ENCODE measurements around the gene TYSND1. TPM values are rescaled to one million over a fixed set of nuclear protein-coding genes. Genes with fewer than 3 reads are reported as not detected.

Gene TYSND1
- total RNA-seq, 1 donor from 2014 or later = 1.9 TPM

- H3K27ac Mint-ChIP-seq (ENCODE audit: unreplicated experiment) = no peak overlapping the region
- peaks cover 8% of the 10 kb centered on the region for H3K36me3 Mint-ChIP-seq (ENCODE audit: unreplicated experiment)
- peaks cover 5% of the 10 kb centered on the region for H3K27me3 Mint-ChIP-seq (ENCODE audit: unreplicated experiment)
- no peaks in the 10 kb centered on the region for H3K9me3 Mint-ChIP-seq (ENCODE audit: unreplicated experiment)
- no peak for TF ChIP-seq CTCF (IDR thresholded peaks at IDR 0.05; ENCODE audit: partially characterized antibody, unreplicated experiment)
- no peak for DNase-seq
- H3K4me3 Mint-ChIP-seq (ENCODE audit: unreplicated experiment) = no peak overlapping the region
- H3K4me1 Mint-ChIP-seq (ENCODE audit: low read depth, unreplicated experiment) = no peaks in the 10 kb centered on the region
Observed at GRCh38 chr10:70093335-70093944, 53.1 kb downstream of the TYSND1 start.

- H3K36me3 Mint-ChIP-seq (ENCODE audit: unreplicated experiment) = peaks cover 8% of the 10 kb centered on the region
- H3K27ac Mint-ChIP-seq (ENCODE audit: unreplicated experiment) = no peak overlapping the region
- H3K9me3 Mint-ChIP-seq (ENCODE audit: unreplicated experiment) = peaks cover 3% of the 10 kb centered on the region
- H3K4me1 Mint-ChIP-seq (ENCODE audit: low read depth, unreplicated experiment) = no peaks in the 10 kb centered on the region
- no peak for TF ChIP-seq CTCF (IDR thresholded peaks at IDR 0.05; ENCODE audit: partially characterized antibody, unreplicated experiment)
- no peak overlapping the region for H3K4me3 Mint-ChIP-seq (ENCODE audit: unreplicated experiment)
- DNase-seq = no peak
- H3K27me3 Mint-ChIP-seq (ENCODE audit: unreplicated experiment) = peaks cover 5% of the 10 kb centered on the region
Observed at GRCh38 chr10:70092389-70092718, 54.1 kb downstream of the TYSND1 start.

GRCh38 chr10:70090951-70091350 is 55.5 kb downstream of the TYSND1 start:
- TF ChIP-seq CTCF (IDR thresholded peaks at IDR 0.05; ENCODE audit: partially characterized antibody, unreplicated experiment) = no peak
- no peak for DNase-seq
- Mint-ChIP-seq H3K27ac (ENCODE audit: unreplicated experiment) (no peak overlapping the region), H3K27me3 (ENCODE audit: unreplicated experiment) (peaks cover 3% of the 10 kb centered on the region), H3K36me3 (ENCODE audit: unreplicated experiment) (peaks cover 8% of the 10 kb centered on the region), H3K4me1 (ENCODE audit: low read depth, unreplicated experiment) (no peaks in the 10 kb centered on the region), H3K9me3 (ENCODE audit: unreplicated experiment) (peaks cover 3% of the 10 kb centered on the region), H3K4me3 (ENCODE audit: unreplicated experiment) (no peak overlapping the region)

- Mint-ChIP-seq H3K9me3 (ENCODE audit: unreplicated experiment) (peaks cover 3% of the 10 kb centered on the region), H3K36me3 (ENCODE audit: unreplicated experiment) (peaks cover 8% of the 10 kb centered on the region), H3K27ac (ENCODE audit: unreplicated experiment) (no peak overlapping the region), H3K4me1 (ENCODE audit: low read depth, unreplicated experiment) (no peaks in the 10 kb centered on the region), H3K27me3 (ENCODE audit: unreplicated experiment) (peaks cover 3% of the 10 kb centered on the region), H3K4me3 (ENCODE audit: unreplicated experiment) (no peak overlapping the region)
- DNase-seq = no peak
- TF ChIP-seq CTCF (IDR thresholded peaks at IDR 0.05; ENCODE audit: partially characterized antibody, unreplicated experiment) = no peak
Observed at GRCh38 chr10:70090013-70090412, 56.5 kb downstream of the TYSND1 start.

- Mint-ChIP-seq H3K4me3 (ENCODE audit: unreplicated experiment) (no peak overlapping the region), H3K4me1 (ENCODE audit: low read depth, unreplicated experiment) (no peaks in the 10 kb centered on the region), H3K36me3 (ENCODE audit: unreplicated experiment) (peaks cover 8% of the 10 kb centered on the region), H3K27ac (ENCODE audit: unreplicated experiment) (no peak overlapping the region), H3K27me3 (ENCODE audit: unreplicated experiment) (peaks cover 3% of the 10 kb centered on the region), H3K9me3 (ENCODE audit: unreplicated experiment) (peaks cover 3% of the 10 kb centered on the region)
- no peak for DNase-seq
- TF ChIP-seq CTCF (IDR thresholded peaks at IDR 0.05; ENCODE audit: partially characterized antibody, unreplicated experiment) = no peak
Observed at GRCh38 chr10:70088308-70088698, 58.2 kb downstream of the TYSND1 start.

Other genes starting within 250 kb of the TYSND1 start
- gene MACROH2A2, start 93.9 kb downstream of the TYSND1 start, total RNA-seq (ENCODE audit: unreplicated experiment) = 58.3 TPM
- gene AIFM2, start 13.9 kb downstream of the TYSND1 start, total RNA-seq (ENCODE audit: unreplicated experiment) = 0.74 TPM
- 87.8 TPM for gene SAR1A, start 23.8 kb upstream of the TYSND1 start, total RNA-seq (ENCODE audit: unreplicated experiment)
- 82.4 TPM for gene PPA1, start 86.7 kb upstream of the TYSND1 start, total RNA-seq (ENCODE audit: unreplicated experiment)
- gene NPFFR1, start 137.3 kb upstream of the TYSND1 start, total RNA-seq (ENCODE audit: unreplicated experiment) = not detected
- gene LRRC20, start 235.9 kb upstream of the TYSND1 start, total RNA-seq (ENCODE audit: unreplicated experiment) = 24.0 TPM